Lung (tissue), 12 donors: ENCODE results near the gene MSLN. TPM values are rescaled to one million over a fixed set of nuclear protein-coding genes. Genes with fewer than 3 reads are reported as not detected.

ENCODE experiments used
- ATAC-seq: fragments of 200-7000 bp; cut with Tn5 transposase; one replicate; pipeline ENCODE4 v1.9.1; 2020; ENCODE audit warnings: moderate number of reproducible peaks; ENCODE audit not compliant: insufficient read depth, low FRiP score
- DNase-seq, 3 donors: peaks; one replicate each; pipeline ENCODE4 v3.0.0-alpha.2; 2013 to 2017
- H3K27ac ChIP-seq, 2 donors: one replicate each; pipeline ENCODE4 v1.5.1; 2013; ENCODE audit warnings: mild to moderate bottlenecking in 2 of 2, moderate library complexity in 2 of 2, control low read depth in 1 of 2, inconsistent platforms in 1 of 2, low read depth in 1 of 2, low read length in 1 of 2
- H3K27me3 ChIP-seq, 3 donors: one replicate each; pipeline ENCODE4 v1.5.1; 2013; ENCODE audit warnings: low read length in 2 of 3; ENCODE audit not compliant: control insufficient read depth in 3 of 3, insufficient read depth in 3 of 3
- H3K36me3 ChIP-seq, 4 donors: one replicate each; pipeline ENCODE4 v1.5.1; 2013; ENCODE audit warnings: low read length in 4 of 4, mild to moderate bottlenecking in 1 of 4, moderate library complexity in 1 of 4; ENCODE audit not compliant: control insufficient read depth in 4 of 4, insufficient read depth in 4 of 4
- H3K4me1 ChIP-seq, 5 donors: one replicate each; pipeline ENCODE4 v1.5.1; 2013; ENCODE audit warnings: low read length in 5 of 5, mild to moderate bottlenecking in 2 of 5, moderate library complexity in 1 of 5; ENCODE audit not compliant: control insufficient read depth in 5 of 5, insufficient read depth in 5 of 5
- H3K4me3 ChIP-seq: one replicate; pipeline ENCODE4 v1.5.1; 2013; ENCODE audit warnings: mild to moderate bottlenecking, control low read depth, moderate library complexity
- H3K9ac ChIP-seq, 2 donors: one replicate each; pipeline ENCODE4 v1.5.1; 2013; ENCODE audit warnings: low read length in 2 of 2, control low read depth in 1 of 2; ENCODE audit not compliant: insufficient read depth in 1 of 2
- H3K9me3 ChIP-seq, 4 donors: one replicate each; pipeline ENCODE4 v1.5.1; 2013; ENCODE audit warnings: low read length in 3 of 4, mild to moderate bottlenecking in 1 of 4, moderate library complexity in 1 of 4; ENCODE audit not compliant: control insufficient read depth in 4 of 4, insufficient read depth in 3 of 4
- CTCF ChIP-seq: IDR thresholded peaks from 2 replicates; pipeline ENCODE4 v1.5.1; 2012; ENCODE audit warnings: mild to moderate bottlenecking; ENCODE audit errors: control extremely low read depth, extremely low read depth
- WGBS, 2 donors: extraction: QIAGEN DNeasy Blood & Tissue Kit; methylation state at CpG; one replicate each; pipeline ENCODE4 v1.1.7; 2013; 5-methylcytosine and 5-hydroxymethylcytosine counted together
- polyA plus RNA-seq, 2 donors: library from polyadenylated mRNA; stranded (reverse); fragments of 200-250 nt; gene quantifications; one replicate each; pipeline ENCODE4 v1.2.1, GENCODE V29; 2013
- total RNA-seq, 2 donors: library from RNA; depleted of rRNA in 1 of 2; stranded (reverse); fragments of >200 nt in 1 of 2; gene quantifications; one replicate each; pipeline ENCODE4 v1.2.1, GENCODE V29; 2014 to 2021
- donor health status: control.
- donor health status: control.
- donor health status: Bipolar disorder and iron deficiency.
- donor health status: healthy.
- donor health status: DM: yes; HTN: yes; CAD: no.

MSLN gene
- total and polyA plus RNA-seq, 4 donors = 98.8 to 155 (median 120) TPM

- Histone ChIP-seq H3K27me3 (no peaks in the 10 kb centered on the region), H3K4me3 (no peak overlapping the region), H3K27ac (no peak overlapping the region), H3K9me3 (no peaks in the 10 kb centered on the region), H3K36me3 (no peaks in the 10 kb centered on the region), H3K9ac (no peak overlapping the region), H3K4me1 (peaks cover 0 to 5% (median 0%) of the 10 kb centered on the region in 5 donors)
- no peak for TF ChIP-seq CTCF
- ATAC-seq (no peak), DNase-seq (no peak)
- WGBS, 2 donors = 71 to 74% methylated on average over 31 to 35 of the region's 48 CpGs
Measured at GRCh38 chr16:766820-767640, 6.5 kb downstream of the MSLN start.

- Histone ChIP-seq H3K4me3 (no peak overlapping the region), H3K4me1 (peaks cover 0 to 5% (median 0%) of the 10 kb centered on the region in 5 donors), H3K36me3 (no peaks in the 10 kb centered on the region), H3K27me3 (no peaks in the 10 kb centered on the region), H3K9ac (no peak overlapping the region), H3K27ac (no peak overlapping the region), H3K9me3 (no peaks in the 10 kb centered on the region)
- no peak for TF ChIP-seq CTCF
- WGBS, 2 donors = 70 to 71% methylated on average over 14 to 24 of the region's 38 CpGs
- no peak for ATAC-seq
- no peak for DNase-seq
Measured at GRCh38 chr16:767743-768235, 7.3 kb downstream of the MSLN start.

- Histone ChIP-seq H3K9me3 (no peaks in the 10 kb centered on the region), H3K36me3 (no peaks in the 10 kb centered on the region), H3K4me1 (peaks cover 0 to 5% (median 0%) of the 10 kb centered on the region in 5 donors), H3K9ac (no peak overlapping the region), H3K27ac (no peak overlapping the region), H3K4me3 (no peak overlapping the region), H3K27me3 (no peaks in the 10 kb centered on the region)
- DNase-seq (no peak), ATAC-seq (no peak)
- no peak for TF ChIP-seq CTCF
- WGBS, 2 donors = 84 to 85% methylated on average over 21 of the region's 21 CpGs
Measured at GRCh38 chr16:768428-768827, 7.9 kb downstream of the MSLN start.
